ENCODE measurements around the gene ABCA10.

- TF ChIP-seq CTCF (IDR thresholded peaks at IDR 0.05) (no peak), TCF7L2 (IDR thresholded peaks at IDR 0.05; ENCODE audit: low read depth, low read length) (no peak)
Observed at GRCh38 chr17:69207151-69207550, 21.5 kb downstream of the ABCA10 start.
